Activated naive CD8-positive, alpha-beta T cell treated with anti-CD3 and anti-CD28 coated beads, Interleukin-2, amount 10 ng/mL, durations not matched to agents 7 days and 5 days (primary cell): ENCODE measurements around the gene MAMDC2. TPM values are rescaled to one million over a fixed set of nuclear protein-coding genes. Genes with fewer than 3 reads are reported as not detected.

Experiments used
- ATAC-seq: fragments of 150-1000 bp; cut with Tn5 transposase; one replicate; pipeline ENCODE4 v1.10.0; 2021; ENCODE audit warnings: low read depth, moderate library complexity
- POLR2A ChIA-PET: fragments of 350-600 bp; sonication (Branson Sonifier 250); formaldehyde crosslinking; loops from one replicate; lab custom pipeline; 2021; ENCODE audit warnings: antibody characterized with exemption; lab: Charles Lee
- DNase-seq: peaks from one replicate; pipeline ENCODE4 v3.0.0; 2021
- H3K27ac Mint-ChIP-seq: one replicate; pipeline ENCODE4 v1.8.0; 2022; ENCODE audit warnings: mild to moderate bottlenecking, mixed read lengths
- H3K27me3 Mint-ChIP-seq: one replicate; pipeline ENCODE4 v1.8.0; 2022; ENCODE audit warnings: mild to moderate bottlenecking, moderate library complexity, mixed read lengths
- H3K36me3 Mint-ChIP-seq: one replicate; pipeline ENCODE4 v1.8.0; 2021; ENCODE audit warnings: mild to moderate bottlenecking, mixed read lengths
- H3K4me1 Mint-ChIP-seq: one replicate; pipeline ENCODE4 v1.8.0; 2021; ENCODE audit warnings: mixed read lengths
- H3K4me3 Mint-ChIP-seq: one replicate; pipeline ENCODE4 v1.8.0; 2022; ENCODE audit warnings: mild to moderate bottlenecking, moderate library complexity, mixed read lengths
- H3K9me3 Mint-ChIP-seq: one replicate; pipeline ENCODE4 v1.8.0; 2021; ENCODE audit warnings: mixed read lengths
- total RNA-seq, 2 experiments: library from RNA; stranded (reverse); gene quantifications; one replicate each; pipeline ENCODE4 v1.2.3, GENCODE V29; 2021

The MAMDC2 gene
- total RNA-seq, 2 experiments from 2014 or later, result 0.08 TPM; not detected in 1

GRCh38 chr9:70060883-70061507 is 17.3 kb downstream of the MAMDC2 start:
- no peak overlapping the region for H3K27ac Mint-ChIP-seq
- H3K27me3 Mint-ChIP-seq, result peaks cover 8% of the 10 kb centered on the region
- ATAC-seq (no peak), DNase-seq (no peak)
- POLR2A ChIA-PET, result no interaction called here
- H3K4me3 Mint-ChIP-seq, result no peak overlapping the region
- no peaks in the 10 kb centered on the region for H3K9me3 Mint-ChIP-seq
- H3K36me3 Mint-ChIP-seq, result no peaks in the 10 kb centered on the region
- H3K4me1 Mint-ChIP-seq, result peaks cover 2% of the 10 kb centered on the region

GRCh38 chr9:70061776-70062175 is 18.1 kb downstream of the MAMDC2 start:
- ATAC-seq, result no peak
- peaks cover 2% of the 10 kb centered on the region for H3K4me1 Mint-ChIP-seq
- H3K27ac Mint-ChIP-seq, result no peak overlapping the region
- H3K36me3 Mint-ChIP-seq, result no peaks in the 10 kb centered on the region
- no peaks in the 10 kb centered on the region for H3K9me3 Mint-ChIP-seq
- no peak for DNase-seq
- POLR2A ChIA-PET, result no interaction called here
- H3K4me3 Mint-ChIP-seq, result no peak overlapping the region
- H3K27me3 Mint-ChIP-seq, result peaks cover 11% of the 10 kb centered on the region

- Mint-ChIP-seq H3K27me3 (peaks cover 13% of the 10 kb centered on the region), H3K4me1 (peaks cover 2% of the 10 kb centered on the region), H3K36me3 (no peaks in the 10 kb centered on the region), H3K27ac (no peak overlapping the region), H3K4me3 (no peak overlapping the region), H3K9me3 (no peaks in the 10 kb centered on the region)
- ATAC-seq (no peak), DNase-seq (no peak)
- POLR2A ChIA-PET, result no interaction called here
These were observed 20.8 kb downstream of the MAMDC2 start for GRCh38 chr9:70064496-70064895.

GRCh38 chr9:70065572-70065971 is 21.9 kb downstream of the MAMDC2 start:
- POLR2A ChIA-PET, result no interaction called here
- DNase-seq, result no peak
- no peaks in the 10 kb centered on the region for H3K9me3 Mint-ChIP-seq
- peaks cover 2% of the 10 kb centered on the region for H3K4me1 Mint-ChIP-seq
- no peaks in the 10 kb centered on the region for H3K36me3 Mint-ChIP-seq
- no peak overlapping the region for H3K4me3 Mint-ChIP-seq
- H3K27me3 Mint-ChIP-seq, result peaks cover 15% of the 10 kb centered on the region
- H3K27ac Mint-ChIP-seq, result no peak overlapping the region
- no peak for ATAC-seq

GRCh38 chr9:70066418-70066817 is 22.8 kb downstream of the MAMDC2 start:
- ATAC-seq (no peak), DNase-seq (no peak)
- no peaks in the 10 kb centered on the region for H3K4me1 Mint-ChIP-seq
- H3K9me3 Mint-ChIP-seq, result no peaks in the 10 kb centered on the region
- H3K4me3 Mint-ChIP-seq, result no peak overlapping the region
- POLR2A ChIA-PET, result no interaction called here
- H3K27ac Mint-ChIP-seq, result no peak overlapping the region
- no peaks in the 10 kb centered on the region for H3K36me3 Mint-ChIP-seq
- H3K27me3 Mint-ChIP-seq, result peaks cover 15% of the 10 kb centered on the region

- no peaks in the 10 kb centered on the region for H3K4me1 Mint-ChIP-seq
- H3K27ac Mint-ChIP-seq, result no peak overlapping the region
- H3K36me3 Mint-ChIP-seq, result no peaks in the 10 kb centered on the region
- no peak overlapping the region for H3K4me3 Mint-ChIP-seq
- POLR2A ChIA-PET, result no interaction called here
- no peaks in the 10 kb centered on the region for H3K9me3 Mint-ChIP-seq
- peaks cover 15% of the 10 kb centered on the region for H3K27me3 Mint-ChIP-seq
- ATAC-seq (no peak), DNase-seq (no peak)
These were observed 23.2 kb downstream of the MAMDC2 start for GRCh38 chr9:70066874-70067273.

- no peak overlapping the region for H3K27ac Mint-ChIP-seq
- no peaks in the 10 kb centered on the region for H3K36me3 Mint-ChIP-seq
- no peaks in the 10 kb centered on the region for H3K4me1 Mint-ChIP-seq
- no peaks in the 10 kb centered on the region for H3K9me3 Mint-ChIP-seq
- POLR2A ChIA-PET, result no interaction called here
- H3K27me3 Mint-ChIP-seq, result peaks cover 8% of the 10 kb centered on the region
- ATAC-seq, result no peak
- H3K4me3 Mint-ChIP-seq, result no peak overlapping the region
- DNase-seq, result no peak
These were observed 26.1 kb downstream of the MAMDC2 start for GRCh38 chr9:70069704-70070103.

GRCh38 chr9:70073193-70073592 is 29.5 kb downstream of the MAMDC2 start:
- Mint-ChIP-seq H3K4me3 (no peak overlapping the region), H3K9me3 (no peaks in the 10 kb centered on the region), H3K27ac (no peak overlapping the region), H3K4me1 (no peaks in the 10 kb centered on the region), H3K36me3 (no peaks in the 10 kb centered on the region), H3K27me3 (peaks cover 4% of the 10 kb centered on the region)
- POLR2A ChIA-PET, result no interaction called here
- no peak for DNase-seq
- ATAC-seq, result no peak

- no peak for ATAC-seq
- no peak for DNase-seq
- H3K4me1 Mint-ChIP-seq, result no peaks in the 10 kb centered on the region
- POLR2A ChIA-PET, result no interaction called here
- peaks cover 3% of the 10 kb centered on the region for H3K27me3 Mint-ChIP-seq
- H3K27ac Mint-ChIP-seq, result no peak overlapping the region
- H3K4me3 Mint-ChIP-seq, result no peak overlapping the region
- no peaks in the 10 kb centered on the region for H3K9me3 Mint-ChIP-seq
- no peaks in the 10 kb centered on the region for H3K36me3 Mint-ChIP-seq
These were observed 30.1 kb downstream of the MAMDC2 start for GRCh38 chr9:70073756-70074155.

- DNase-seq, result no peak
- H3K27ac Mint-ChIP-seq, result no peak overlapping the region
- ATAC-seq, result no peak
- no peaks in the 10 kb centered on the region for H3K4me1 Mint-ChIP-seq
- H3K4me3 Mint-ChIP-seq, result no peak overlapping the region
- H3K27me3 Mint-ChIP-seq, result peaks cover 5% of the 10 kb centered on the region
- no peaks in the 10 kb centered on the region for H3K9me3 Mint-ChIP-seq
- POLR2A ChIA-PET, result no interaction called here
- no peaks in the 10 kb centered on the region for H3K36me3 Mint-ChIP-seq
These were observed 33.0 kb downstream of the MAMDC2 start for GRCh38 chr9:70076678-70077077.

- ATAC-seq (no peak), DNase-seq (no peak)
- Mint-ChIP-seq H3K4me3 (no peak overlapping the region), H3K36me3 (no peaks in the 10 kb centered on the region), H3K9me3 (no peaks in the 10 kb centered on the region), H3K4me1 (no peaks in the 10 kb centered on the region), H3K27ac (no peak overlapping the region), H3K27me3 (peaks cover 13% of the 10 kb centered on the region)
- POLR2A ChIA-PET, result no interaction called here
These were observed 35.9 kb downstream of the MAMDC2 start for GRCh38 chr9:70079417-70080037.

- Mint-ChIP-seq H3K4me3 (no peak overlapping the region), H3K27me3 (peaks cover 13% of the 10 kb centered on the region), H3K4me1 (no peaks in the 10 kb centered on the region), H3K27ac (no peak overlapping the region), H3K9me3 (no peaks in the 10 kb centered on the region), H3K36me3 (no peaks in the 10 kb centered on the region)
- no peak for ATAC-seq
- POLR2A ChIA-PET, result no interaction called here
- no peak for DNase-seq
These were observed 37.0 kb downstream of the MAMDC2 start for GRCh38 chr9:70080481-70081119.

GRCh38 chr9:70081120-70081495 is 37.5 kb downstream of the MAMDC2 start:
- no peak overlapping the region for H3K4me3 Mint-ChIP-seq
- no peaks in the 10 kb centered on the region for H3K36me3 Mint-ChIP-seq
- POLR2A ChIA-PET, result no interaction called here

GRCh38 chr9:70083429-70083828 is 39.8 kb downstream of the MAMDC2 start:
- Mint-ChIP-seq H3K27ac (no peak overlapping the region), H3K36me3 (no peaks in the 10 kb centered on the region), H3K27me3 (peaks cover 17% of the 10 kb centered on the region), H3K4me3 (no peak overlapping the region), H3K4me1 (no peaks in the 10 kb centered on the region), H3K9me3 (no peaks in the 10 kb centered on the region)
- DNase-seq, result no peak
- POLR2A ChIA-PET, result no interaction called here
- ATAC-seq, result no peak

More at GRCh38 chr9:70081120-70081495, 37.5 kb downstream of the MAMDC2 start:
- Mint-ChIP-seq H3K9me3 (no peaks in the 10 kb centered on the region), H3K27me3 (peaks cover 13% of the 10 kb centered on the region), H3K27ac (no peak overlapping the region), H3K4me1 (no peaks in the 10 kb centered on the region)
- ATAC-seq (no peak), DNase-seq (no peak)
